Measurements from ENCODE around the gene SIGMAR1. TPM values are rescaled to one million over a fixed set of nuclear protein-coding genes. Genes with fewer than 3 reads are reported as not detected.

Gene SIGMAR1
- total and polyA plus RNA-seq, 12 donors, result 15.8 to 54.0 (median 23.2) TPM

DNA sequence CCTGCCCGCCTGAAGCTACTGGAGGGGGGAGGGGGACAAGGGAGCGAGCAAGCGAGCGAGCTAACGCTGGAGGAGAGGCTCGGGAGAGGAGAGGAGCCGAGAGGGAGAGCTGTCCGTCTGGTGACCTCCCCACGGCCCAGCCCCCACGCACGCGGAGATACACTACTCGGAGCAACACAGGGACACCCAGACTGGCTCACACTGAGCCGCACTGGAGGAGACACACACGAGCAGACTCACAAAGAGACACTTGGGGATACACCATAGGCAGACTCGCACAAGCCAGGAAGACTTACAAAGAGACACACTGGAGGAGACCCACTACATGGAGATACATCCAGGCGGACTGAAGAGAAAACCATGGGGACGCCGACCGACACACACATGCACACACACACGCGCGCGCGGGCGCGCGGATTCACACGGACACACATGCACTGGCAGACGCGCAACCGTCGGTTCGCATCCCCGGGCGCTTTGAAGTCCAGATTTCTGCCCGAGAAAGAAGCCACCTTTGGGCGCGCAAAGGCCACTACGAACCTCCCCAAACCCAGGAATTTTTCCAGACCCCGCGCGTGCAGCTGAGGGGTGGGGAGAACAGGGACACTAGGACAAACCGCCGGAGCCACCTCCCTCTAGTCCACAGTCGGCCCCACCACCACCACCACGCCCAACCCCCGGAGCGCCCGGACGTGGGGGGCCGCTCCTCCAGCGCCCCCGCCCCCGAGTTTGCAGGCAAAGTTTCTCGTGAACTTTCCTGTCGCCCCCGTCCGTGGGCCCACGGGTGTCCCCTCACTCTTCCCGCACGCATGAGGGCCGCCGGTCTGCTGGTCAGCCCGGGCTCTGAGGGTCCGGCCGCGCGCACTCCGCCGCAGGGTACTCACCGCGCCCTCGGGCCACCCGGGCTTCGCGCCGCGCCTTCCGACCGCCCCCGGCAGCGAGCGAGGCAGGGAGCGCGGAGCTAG is 48.6 kb downstream of the SIGMAR1 start:
- ATAC-seq (no peak), DNase-seq (no peak)
- WGBS, 2 donors, result 2 to 3% methylated on average over 72 to 86 of the region's 86 CpGs
- Histone ChIP-seq H3K36me3 (no peaks in the 10 kb centered on the region), H3K4me3 (peak overlapping the region in 9 of 10 donors; percentile 25 to 57 (median 51)), H3K27me3 (peaks cover 0 to 97% (median 77%) of the 10 kb centered on the region in 7 donors), H3K4me1 (peaks cover 16 to 52% (median 36%) of the 10 kb centered on the region in 9 donors), H3K27ac (no peak overlapping the region), H3K9me3 (no peaks in the 10 kb centered on the region)
- no peak for TF ChIP-seq CTCF (IDR thresholded peaks at IDR 0.05)
- intact Hi-C loops (cut with DNase I), result no loop called here

GRCh38 chr9:34587271-34587670 is 50.3 kb downstream of the SIGMAR1 start:
- 64 to 79% methylated on average over 2 of the region's 2 CpGs for WGBS, 2 donors
- Histone ChIP-seq H3K9me3 (no peaks in the 10 kb centered on the region), H3K4me3 (no peak overlapping the region), H3K36me3 (no peaks in the 10 kb centered on the region), H3K27ac (no peak overlapping the region), H3K4me1 (peaks cover 11 to 35% (median 25%) of the 10 kb centered on the region in 9 donors), H3K27me3 (peaks cover 0 to 89% (median 79%) of the 10 kb centered on the region in 7 donors)
- ATAC-seq, result no peak
- TF ChIP-seq CTCF (IDR thresholded peaks at IDR 0.05), result no peak
- no peak for DNase-seq
- intact Hi-C loops (cut with DNase I), result no loop called here

- ATAC-seq, result no peak
- H3K27ac ChIP-seq, result no peak overlapping the region
- H3K4me1 ChIP-seq, result peaks cover 7 to 25% (median 16%) of the 10 kb centered on the region in 9 donors
- intact Hi-C loops (cut with DNase I), result no loop called here
- H3K4me3 ChIP-seq, result no peak overlapping the region
- WGBS, 2 donors, result 43 to 47% methylated on average over 11 of the region's 11 CpGs
- no peaks in the 10 kb centered on the region for H3K9me3 ChIP-seq
- no peaks in the 10 kb centered on the region for H3K36me3 ChIP-seq
- no peak for TF ChIP-seq CTCF (IDR thresholded peaks at IDR 0.05)
- H3K27me3 ChIP-seq, result peaks cover 0 to 83% (median 74%) of the 10 kb centered on the region in 7 donors
- DNase-seq, result no peak
These were observed 51.5 kb downstream of the SIGMAR1 start for GRCh38 chr9:34585946-34586669.

DNA sequence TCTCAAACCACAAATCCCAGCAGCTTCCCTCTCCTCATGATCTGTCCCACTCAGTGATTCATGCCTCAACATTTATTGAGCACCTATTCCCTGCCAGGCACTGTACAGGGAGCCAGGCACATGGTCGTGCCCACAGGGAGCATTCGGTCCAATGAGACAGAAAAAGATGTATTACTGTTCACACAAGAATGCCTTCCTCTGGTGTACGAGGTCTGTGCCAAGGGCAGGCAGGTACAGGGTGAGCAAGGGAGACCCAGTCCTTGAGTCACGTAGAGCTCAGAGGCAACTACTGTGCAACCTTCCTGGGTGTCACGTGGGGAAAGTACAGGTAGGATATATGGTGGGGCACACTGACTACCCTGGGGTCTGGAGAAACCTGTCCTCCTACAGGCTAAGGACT is 52.6 kb downstream of the SIGMAR1 start:
- peaks cover 0 to 83% (median 72%) of the 10 kb centered on the region in 7 donors for H3K27me3 ChIP-seq
- no peaks in the 10 kb centered on the region for H3K9me3 ChIP-seq
- no peak overlapping the region for H3K27ac ChIP-seq
- ATAC-seq (no peak), DNase-seq (no peak)
- no peak for TF ChIP-seq CTCF (IDR thresholded peaks at IDR 0.05)
- peaks cover 0 to 13% (median 9%) of the 10 kb centered on the region in 9 donors for H3K4me1 ChIP-seq
- intact Hi-C loops (cut with DNase I), result no loop called here
- H3K36me3 ChIP-seq, result no peaks in the 10 kb centered on the region
- WGBS, 2 donors, result 83 to 84% methylated on average over 5 of the region's 5 CpGs
- H3K4me3 ChIP-seq, result no peak overlapping the region
